BLaER1 (cell line): ENCODE data around the gene CLMN.
A peak's percentile ranks its signal among the peaks of the same experiment; 100 is the strongest.

Experiments
- H3K27ac ChIP-seq: shearing (Covaris generic); formaldehyde crosslinking; 2 replicates; pipeline ENCODE4 v1.8.1; 2022
- H3K27me3 ChIP-seq: shearing (Covaris generic); formaldehyde crosslinking; 2 replicates; pipeline ENCODE4 v1.8.1; 2022
- H3K36me3 ChIP-seq: shearing (Covaris generic); formaldehyde crosslinking; 2 replicates; pipeline ENCODE4 v1.8.1; 2022
- H3K4me1 ChIP-seq: shearing (Covaris generic); formaldehyde crosslinking; 2 replicates; pipeline ENCODE4 v1.8.1; 2022
- H3K4me2 ChIP-seq: shearing (Covaris generic); formaldehyde crosslinking; 2 replicates; pipeline ENCODE4 v1.8.1; 2022
- H3K4me3 ChIP-seq: shearing (Covaris generic); formaldehyde crosslinking; 2 replicates; pipeline ENCODE4 v1.8.1; 2022
- H3K9ac ChIP-seq: shearing (Covaris generic); formaldehyde crosslinking; 2 replicates; pipeline ENCODE4 v1.8.1; 2022
- H3K9me3 ChIP-seq: shearing (Covaris generic); formaldehyde crosslinking; 2 replicates; pipeline ENCODE4 v1.8.1; 2022
- H4K20me1 ChIP-seq: shearing (Covaris generic); formaldehyde crosslinking; 2 replicates; pipeline ENCODE4 v1.8.1; 2022
- Cebpa-rat ChIP-seq: shearing (Covaris generic); IDR thresholded peaks from 2 replicates; pipeline ENCODE4 v1.8.1; 2022

The CLMN gene

DNA sequence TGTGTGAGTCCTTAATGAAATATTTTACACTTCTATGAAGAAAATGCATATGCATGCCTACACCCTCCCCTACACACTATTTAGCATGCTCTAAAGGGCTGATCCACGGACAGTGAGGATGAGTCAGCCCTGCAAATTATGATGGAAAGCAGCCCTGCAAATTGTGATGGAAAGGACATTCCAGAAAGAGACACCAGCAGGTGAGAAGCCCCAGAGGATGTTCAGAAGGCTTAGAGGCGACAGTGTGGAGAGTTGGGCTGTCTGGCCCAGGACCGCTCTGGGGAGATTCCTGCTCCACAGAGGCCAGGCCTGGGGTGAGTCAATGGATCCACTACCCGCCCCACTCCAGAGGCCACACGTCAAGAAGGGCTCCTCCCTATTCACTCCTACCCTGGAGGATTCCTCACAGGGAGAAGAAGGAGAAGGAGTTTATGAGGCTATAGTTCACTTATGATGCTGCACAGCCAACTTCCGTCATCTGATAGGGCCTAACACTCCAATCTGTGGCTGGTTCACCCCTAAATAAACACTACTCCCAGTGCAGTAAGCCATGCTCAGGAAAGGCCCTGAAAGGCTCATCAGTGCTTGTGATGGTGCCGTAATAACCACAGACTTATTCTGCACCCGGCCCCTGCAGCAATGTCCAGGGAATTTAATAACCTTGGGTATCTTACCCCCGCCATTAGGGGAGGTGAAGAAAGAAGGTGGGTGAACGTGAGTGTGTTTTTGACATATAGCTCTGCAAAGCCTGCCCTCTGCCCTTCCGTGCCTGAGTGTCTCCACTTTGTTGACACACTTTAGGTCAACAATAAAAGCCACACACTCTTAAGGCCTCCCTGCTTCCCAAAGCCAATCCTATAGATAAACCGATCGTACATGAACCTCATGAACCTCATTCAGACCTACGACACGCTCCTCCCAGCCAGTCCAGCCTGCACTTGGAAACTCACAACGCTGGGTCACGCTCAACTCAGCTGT lies 46.4 kb downstream of the CLMN start:
- Histone ChIP-seq H3K4me2 (no peak overlapping the region), H4K20me1 (no peaks in the 10 kb centered on the region), H3K36me3 (no peaks in the 10 kb centered on the region), H3K9ac (no peak overlapping the region), H3K27ac (no peak overlapping the region), H3K27me3 (no peaks in the 10 kb centered on the region), H3K4me3 (no peak overlapping the region), H3K4me1 (peaks cover 14% of the 10 kb centered on the region), H3K9me3 (peaks cover under 1% of the 10 kb centered on the region; the same call in 1 of the 2 replicates)
- no peak for TF ChIP-seq Cebpa-rat

DNA sequence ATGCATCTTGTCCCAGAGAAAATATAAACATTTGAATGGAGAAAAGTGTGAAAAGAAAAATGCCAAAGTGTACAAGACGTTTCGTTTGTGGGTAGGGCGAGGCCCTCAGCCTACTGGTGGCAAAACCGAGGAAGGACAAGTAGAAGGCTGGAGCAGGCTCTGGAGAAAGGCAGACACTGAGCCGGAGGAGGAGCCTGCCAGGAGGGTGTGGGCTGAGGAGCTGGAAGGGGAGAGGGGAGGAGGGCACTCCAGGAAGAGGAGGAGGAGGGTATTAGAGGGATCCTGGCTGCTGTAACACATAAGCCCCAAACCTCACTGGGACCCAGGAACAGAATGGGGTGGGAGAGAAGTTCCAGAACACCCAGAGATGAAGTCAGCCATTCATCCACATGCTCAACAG lies 47.7 kb downstream of the CLMN start:
- H3K27me3 ChIP-seq = no peaks in the 10 kb centered on the region
- H3K4me3 ChIP-seq = no peak overlapping the region
- no peak for TF ChIP-seq Cebpa-rat
- peaks cover 20% of the 10 kb centered on the region for H3K4me1 ChIP-seq
- H3K36me3 ChIP-seq = no peaks in the 10 kb centered on the region
- no peak overlapping the region for H3K4me2 ChIP-seq
- H3K9me3 ChIP-seq = no peaks in the 10 kb centered on the region; the same call in 1 of the 2 replicates
- H3K9ac ChIP-seq = no peak overlapping the region
- no peaks in the 10 kb centered on the region for H4K20me1 ChIP-seq
- H3K27ac ChIP-seq = no peak overlapping the region

DNA sequence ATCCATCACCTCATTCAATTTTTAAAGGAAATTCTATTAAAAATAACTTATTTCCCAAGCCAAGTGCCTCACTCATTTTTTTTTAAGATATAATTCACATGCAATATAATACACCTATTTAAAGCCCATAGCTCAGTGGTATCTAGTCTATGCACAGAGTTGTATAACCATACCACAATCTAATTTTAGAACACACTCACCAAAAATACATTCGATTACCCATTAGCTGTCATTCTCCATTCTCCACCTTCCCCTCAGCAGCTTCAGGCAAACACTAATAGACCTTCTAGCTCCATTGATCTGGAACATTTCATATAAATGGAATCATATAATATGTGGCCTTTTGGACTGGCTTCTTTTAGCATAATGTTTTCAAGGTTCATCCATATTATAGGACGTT lies 49.5 kb downstream of the CLMN start:
- no peaks in the 10 kb centered on the region for H4K20me1 ChIP-seq
- no peak overlapping the region for H3K9ac ChIP-seq
- no peaks in the 10 kb centered on the region for H3K27me3 ChIP-seq
- no peak overlapping the region for H3K4me3 ChIP-seq
- no peaks in the 10 kb centered on the region for H3K36me3 ChIP-seq
- H3K27ac ChIP-seq = no peak overlapping the region
- H3K9me3 ChIP-seq = peaks cover 3% of the 10 kb centered on the region; the same call in 1 of the 2 replicates
- no peak for TF ChIP-seq Cebpa-rat
- peaks cover 39% of the 10 kb centered on the region for H3K4me1 ChIP-seq
- H3K4me2 ChIP-seq = peak overlapping the region; percentile 33

DNA sequence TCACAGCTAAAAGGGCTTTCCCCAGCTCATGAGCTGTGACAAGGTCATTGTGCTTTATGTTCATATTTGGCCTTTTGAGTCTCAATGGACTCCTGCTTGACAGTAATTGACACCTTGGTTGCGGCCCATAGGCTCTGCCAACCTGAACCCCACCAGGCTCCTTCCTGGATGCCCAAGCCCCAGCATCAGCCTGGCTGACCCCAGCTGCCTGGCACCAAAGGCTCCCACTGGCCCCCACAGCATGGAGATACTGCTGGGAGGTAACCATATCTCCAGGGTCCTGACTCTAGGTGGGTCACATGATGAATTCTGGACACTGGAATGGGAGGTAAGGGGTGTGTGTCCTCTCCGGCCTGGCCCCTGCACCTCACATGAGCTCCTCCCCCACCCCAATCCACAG lies 50.2 kb downstream of the CLMN start:
- H3K9me3 ChIP-seq = peaks cover 3% of the 10 kb centered on the region; the same call in 1 of the 2 replicates
- no peak overlapping the region for H3K4me3 ChIP-seq
- peaks cover 46% of the 10 kb centered on the region for H3K4me1 ChIP-seq
- no peaks in the 10 kb centered on the region for H3K36me3 ChIP-seq
- 0 out of 2 replicates have a peak overlapping the region, but pooled peaks have one; percentile 33 for H3K4me2 ChIP-seq
- TF ChIP-seq Cebpa-rat = no peak
- no peaks in the 10 kb centered on the region for H3K27me3 ChIP-seq
- H3K9ac ChIP-seq = no peak overlapping the region
- no peak overlapping the region for H3K27ac ChIP-seq
- no peaks in the 10 kb centered on the region for H4K20me1 ChIP-seq

DNA sequence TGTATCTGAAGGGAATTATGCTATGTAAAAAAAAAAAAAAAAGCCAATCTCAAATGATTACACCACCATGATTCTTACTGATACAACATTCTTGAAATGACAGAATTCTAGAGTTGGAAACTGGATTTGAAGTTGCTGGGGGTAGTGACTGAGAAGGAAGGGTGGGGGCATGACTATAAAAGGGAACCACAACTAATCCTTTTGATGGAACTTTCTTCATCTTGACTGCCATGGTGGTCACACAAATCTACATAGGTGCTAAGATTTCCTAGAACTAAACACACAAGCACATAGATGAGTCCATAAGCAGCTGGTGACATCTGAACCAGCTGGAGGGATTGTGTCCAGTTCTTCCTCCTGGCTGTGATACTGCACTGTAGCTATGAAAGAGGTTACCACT lies 51.4 kb downstream of the CLMN start:
- Histone ChIP-seq H3K27me3 (no peaks in the 10 kb centered on the region), H3K36me3 (no peaks in the 10 kb centered on the region), H3K27ac (no peak overlapping the region), H3K4me2 (no peak overlapping the region), H3K4me3 (no peak overlapping the region), H4K20me1 (no peaks in the 10 kb centered on the region), H3K9ac (no peak overlapping the region), H3K4me1 (peaks cover 47% of the 10 kb centered on the region), H3K9me3 (peaks cover 3% of the 10 kb centered on the region; the same call in 1 of the 2 replicates)
- no peak for TF ChIP-seq Cebpa-rat

DNA sequence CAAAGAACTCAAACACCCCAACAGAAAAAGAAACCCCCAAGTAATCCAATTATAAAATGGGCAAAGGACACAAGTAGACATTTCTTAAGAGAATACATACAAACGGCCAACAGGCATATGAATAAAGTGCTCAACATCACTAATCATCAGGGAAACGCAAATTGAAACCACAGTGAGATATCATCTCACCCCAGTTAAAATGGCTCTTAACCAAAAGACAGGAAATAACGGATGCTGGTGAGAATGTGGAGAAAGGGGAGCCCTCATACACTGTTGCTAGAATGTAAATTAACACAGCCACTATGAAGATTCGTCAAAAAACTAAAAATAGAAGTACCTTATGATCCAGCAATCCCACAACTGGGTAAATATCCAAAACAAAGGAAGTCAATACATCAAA lies 52.4 kb downstream of the CLMN start:
- Histone ChIP-seq H3K9ac (no peak overlapping the region), H3K27me3 (no peaks in the 10 kb centered on the region), H3K4me2 (peak overlapping the region; percentile 29), H3K27ac (no peak overlapping the region), H3K4me1 (peaks cover 47% of the 10 kb centered on the region), H3K4me3 (no peak overlapping the region), H4K20me1 (no peaks in the 10 kb centered on the region), H3K9me3 (peaks cover 3% of the 10 kb centered on the region; the same call in 1 of the 2 replicates), H3K36me3 (no peaks in the 10 kb centered on the region)
- no peak for TF ChIP-seq Cebpa-rat

DNA sequence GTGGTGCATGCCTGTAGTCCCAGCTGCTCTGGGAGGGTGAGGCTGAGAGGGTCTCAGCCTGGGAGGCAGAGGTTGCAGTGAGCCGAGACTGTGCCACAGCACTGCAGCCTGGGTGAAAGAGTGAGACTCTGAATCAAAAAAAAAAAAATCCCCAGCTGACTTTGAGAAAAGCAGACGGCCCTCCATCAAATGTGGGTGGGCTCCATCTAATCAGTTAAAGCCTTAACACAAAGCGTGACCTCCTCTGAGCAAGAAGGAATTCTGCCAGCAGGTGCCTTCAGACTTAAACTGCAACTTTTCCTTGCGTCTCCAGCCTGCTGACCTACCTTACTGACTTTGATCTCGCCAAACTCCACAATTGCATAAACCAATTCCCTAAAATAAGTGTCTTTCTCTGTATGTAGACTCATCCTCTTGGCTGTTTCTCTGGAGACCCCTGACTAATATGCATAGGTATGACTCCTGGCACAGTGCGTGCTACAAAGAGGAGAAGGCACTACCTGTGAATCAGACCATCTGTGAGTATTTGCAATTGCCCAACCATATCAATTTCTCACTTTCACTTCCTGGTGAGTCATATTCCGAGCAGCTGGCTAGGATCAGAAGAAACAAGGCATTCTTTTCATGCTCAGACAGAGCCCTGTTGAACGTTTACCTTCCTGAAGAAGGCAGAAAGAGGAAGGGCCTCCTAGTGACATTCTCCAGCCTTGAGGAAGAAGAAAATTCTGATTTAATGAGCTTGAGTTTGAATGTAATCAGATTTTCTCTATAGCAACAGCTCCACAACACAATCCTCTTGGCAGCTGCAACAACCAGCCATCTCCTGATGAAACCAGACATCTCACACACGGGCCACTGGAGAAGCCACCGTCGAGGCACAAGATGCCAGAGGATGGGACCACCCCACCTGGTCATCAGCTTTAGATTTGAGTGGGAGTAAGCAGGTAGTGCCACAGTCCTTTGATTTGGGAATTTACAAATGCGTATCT lies 54.3 kb downstream of the CLMN start:
- no peaks in the 10 kb centered on the region for H3K36me3 ChIP-seq
- H3K27ac ChIP-seq = 0 out of 2 replicates have a peak overlapping the region, but pooled peaks have one; percentile 47
- H3K9me3 ChIP-seq = peaks cover 3% of the 10 kb centered on the region; the same call in 1 of the 2 replicates
- no peak overlapping the region for H3K9ac ChIP-seq
- peaks cover 44% of the 10 kb centered on the region for H3K4me1 ChIP-seq
- peak; percentile 63; the same call in 1 of the 2 replicates for TF ChIP-seq Cebpa-rat
- peak overlapping the region; percentile 71 for H3K4me2 ChIP-seq
- no peak overlapping the region for H3K4me3 ChIP-seq
- no peaks in the 10 kb centered on the region for H4K20me1 ChIP-seq
- H3K27me3 ChIP-seq = no peaks in the 10 kb centered on the region

DNA sequence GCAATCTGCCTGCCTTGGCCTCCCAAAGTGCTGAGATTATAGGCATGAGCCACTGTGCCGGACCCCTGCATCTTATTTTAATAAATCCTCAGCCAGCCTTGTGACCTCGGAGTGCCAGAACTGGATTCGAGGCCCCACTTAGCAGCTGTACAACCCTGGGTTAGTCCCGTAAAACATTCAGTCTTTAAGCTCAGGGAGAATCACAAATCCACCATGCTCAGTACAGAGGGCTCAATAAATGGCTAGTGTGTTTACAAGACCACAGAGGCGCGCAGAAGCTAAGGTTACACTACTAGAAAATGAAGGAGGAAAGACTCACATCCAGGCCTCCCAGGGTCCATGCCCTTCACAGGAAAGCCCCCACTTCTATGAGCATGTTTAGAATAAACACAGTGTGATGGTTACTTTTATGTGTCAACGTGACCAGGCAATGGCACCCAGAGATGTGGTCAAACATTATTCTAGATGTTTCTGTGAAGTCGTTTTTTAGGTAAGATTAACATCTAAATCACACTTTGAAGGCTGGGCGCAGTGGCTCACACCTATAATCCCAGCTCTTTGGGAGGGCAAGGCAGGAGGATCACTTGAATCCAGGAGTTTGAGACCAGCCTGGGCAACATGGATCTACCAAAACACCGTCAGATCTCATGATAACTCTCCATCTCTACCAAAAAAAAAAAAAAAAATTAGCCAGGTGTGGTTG lies 55.3 kb downstream of the CLMN start:
- no peaks in the 10 kb centered on the region for H3K27me3 ChIP-seq
- no peak for TF ChIP-seq Cebpa-rat
- no peak overlapping the region for H3K9ac ChIP-seq
- peaks cover 3% of the 10 kb centered on the region; the same call in 1 of the 2 replicates for H3K9me3 ChIP-seq
- H4K20me1 ChIP-seq = no peaks in the 10 kb centered on the region
- peaks cover 39% of the 10 kb centered on the region for H3K4me1 ChIP-seq
- H3K4me3 ChIP-seq = no peak overlapping the region
- peak overlapping the region; percentile 71; the same call in 1 of the 2 replicates for H3K4me2 ChIP-seq
- no peak overlapping the region for H3K27ac ChIP-seq
- no peaks in the 10 kb centered on the region for H3K36me3 ChIP-seq
